ENCODE data around the gene TSPAN14. TPM values are rescaled to one million over a fixed set of nuclear protein-coding genes. Genes with fewer than 3 reads are reported as not detected.
A peak's percentile ranks its signal among the peaks of the same experiment; 100 is the strongest.
"Not testable (repeated sequence)": the region's sequence is repeated elsewhere in the genome, so short reads cannot be mapped to it uniquely, and the experiment has no call there.

Gene TSPAN14
- total RNA-seq, 1 donor from 2014 or later: 36.6 TPM

DNA sequence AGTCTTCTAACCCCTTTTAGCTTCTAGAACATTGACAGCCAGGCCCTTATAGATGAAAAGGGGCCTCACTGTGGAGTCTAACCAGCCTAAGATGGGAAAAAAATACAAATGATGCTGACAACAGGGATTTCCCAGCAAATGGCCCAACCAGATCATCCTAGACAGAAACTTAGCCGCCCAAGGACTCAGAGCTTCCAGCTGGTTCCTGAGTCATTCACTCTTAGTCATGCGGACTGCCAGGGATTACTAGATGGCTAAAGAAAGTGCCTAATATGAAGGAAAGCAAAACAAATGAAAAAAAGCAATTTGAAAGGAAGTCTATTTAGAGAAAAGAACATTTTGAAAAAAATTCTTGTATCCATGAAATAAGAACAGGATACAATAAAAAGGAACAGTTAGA lies 23.7 kb downstream of the TSPAN14 start:
- DNase-seq (no peak), ATAC-seq (ENCODE audit: poor library complexity) (no peak)
- intact Hi-C loops (cut with DNase I): no loop called here

DNA sequence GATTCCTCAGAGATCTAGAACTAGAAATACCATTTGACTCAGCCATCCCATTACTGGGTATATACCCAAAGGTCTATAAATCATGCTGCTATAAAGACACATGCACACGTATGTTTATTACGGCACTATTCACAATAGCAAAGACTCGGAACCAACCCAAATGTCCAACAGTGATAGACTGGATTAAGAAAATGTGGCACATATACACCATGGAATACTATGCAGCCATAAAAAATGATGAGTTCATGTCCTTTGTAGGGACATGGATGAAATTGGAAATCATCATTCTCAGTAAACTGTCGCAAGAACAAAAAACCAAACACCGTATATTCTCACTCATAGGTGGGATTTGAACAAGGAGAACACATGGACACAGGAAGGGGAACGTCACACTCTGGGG lies 26.3 kb downstream of the TSPAN14 start:
- intact Hi-C loops (cut with DNase I); ATAC-seq (ENCODE audit: poor library complexity); DNase-seq: not testable (repeated sequence)

DNA sequence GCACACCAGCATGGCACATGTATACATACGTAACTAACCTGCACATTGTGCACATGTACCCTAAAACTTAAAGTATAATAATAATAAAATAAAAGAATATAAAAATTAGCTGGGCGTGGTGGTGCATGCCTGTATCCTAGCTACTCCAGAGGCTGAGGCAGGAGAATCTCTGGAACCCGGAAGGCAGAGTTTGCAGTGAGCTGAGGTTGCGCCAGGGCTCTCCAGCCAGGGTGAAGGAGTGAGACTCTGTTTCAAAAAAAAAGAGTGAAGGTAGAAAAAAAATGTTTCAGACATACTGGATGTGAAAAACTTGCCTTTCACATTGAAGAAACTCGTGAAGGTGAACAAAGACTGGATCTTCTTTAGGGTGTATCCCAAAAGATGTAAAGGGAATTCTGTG lies 26.7 kb downstream of the TSPAN14 start:
- ATAC-seq (ENCODE audit: poor library complexity): no peak
- intact Hi-C loops (cut with DNase I): no loop called here
- DNase-seq: no peak

DNA sequence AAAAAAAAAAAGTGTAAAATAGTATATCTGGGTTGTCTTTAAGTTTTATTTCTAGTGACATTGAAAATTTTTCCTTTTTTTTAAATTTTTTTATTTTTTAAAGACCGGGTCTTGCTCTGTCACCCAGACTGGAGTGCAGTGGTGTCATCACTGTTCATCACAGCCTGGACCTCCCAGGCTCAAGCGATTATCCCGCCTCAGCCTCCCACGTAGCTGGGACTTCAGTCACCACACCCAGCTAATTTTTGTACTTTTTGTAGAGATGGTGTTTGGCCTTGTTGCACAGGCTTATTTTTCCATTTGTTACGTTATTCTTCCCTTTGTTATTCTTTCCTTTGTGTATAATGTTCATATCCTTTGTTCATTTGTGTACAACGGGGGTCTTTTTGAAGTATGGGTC lies 30.1 kb downstream of the TSPAN14 start:
- intact Hi-C loops (cut with DNase I): no loop called here
- no peak for DNase-seq
- ATAC-seq (ENCODE audit: poor library complexity): no peak

DNA sequence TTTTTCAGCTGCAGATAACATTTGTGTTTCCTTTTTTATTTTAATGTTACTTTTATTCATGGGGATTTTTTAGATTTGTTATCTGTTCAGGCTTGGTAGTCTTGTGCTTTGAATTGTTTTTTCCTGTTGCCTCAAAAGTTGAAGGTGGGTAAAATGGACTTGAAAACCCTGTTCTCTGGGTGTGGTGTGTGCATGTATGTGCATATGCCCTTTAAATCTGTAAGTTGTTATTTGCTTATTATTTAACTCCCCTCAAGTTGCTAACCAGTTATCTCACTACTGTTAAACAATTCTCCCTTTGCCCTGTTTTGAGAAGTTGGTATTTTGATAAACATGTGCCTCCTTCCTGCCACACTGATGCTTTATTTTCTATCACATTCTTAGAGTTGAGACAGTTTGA lies 30.6 kb downstream of the TSPAN14 start:
- DNase-seq (no peak), ATAC-seq (ENCODE audit: poor library complexity) (no peak)
- intact Hi-C loops (cut with DNase I): no loop called here

DNA sequence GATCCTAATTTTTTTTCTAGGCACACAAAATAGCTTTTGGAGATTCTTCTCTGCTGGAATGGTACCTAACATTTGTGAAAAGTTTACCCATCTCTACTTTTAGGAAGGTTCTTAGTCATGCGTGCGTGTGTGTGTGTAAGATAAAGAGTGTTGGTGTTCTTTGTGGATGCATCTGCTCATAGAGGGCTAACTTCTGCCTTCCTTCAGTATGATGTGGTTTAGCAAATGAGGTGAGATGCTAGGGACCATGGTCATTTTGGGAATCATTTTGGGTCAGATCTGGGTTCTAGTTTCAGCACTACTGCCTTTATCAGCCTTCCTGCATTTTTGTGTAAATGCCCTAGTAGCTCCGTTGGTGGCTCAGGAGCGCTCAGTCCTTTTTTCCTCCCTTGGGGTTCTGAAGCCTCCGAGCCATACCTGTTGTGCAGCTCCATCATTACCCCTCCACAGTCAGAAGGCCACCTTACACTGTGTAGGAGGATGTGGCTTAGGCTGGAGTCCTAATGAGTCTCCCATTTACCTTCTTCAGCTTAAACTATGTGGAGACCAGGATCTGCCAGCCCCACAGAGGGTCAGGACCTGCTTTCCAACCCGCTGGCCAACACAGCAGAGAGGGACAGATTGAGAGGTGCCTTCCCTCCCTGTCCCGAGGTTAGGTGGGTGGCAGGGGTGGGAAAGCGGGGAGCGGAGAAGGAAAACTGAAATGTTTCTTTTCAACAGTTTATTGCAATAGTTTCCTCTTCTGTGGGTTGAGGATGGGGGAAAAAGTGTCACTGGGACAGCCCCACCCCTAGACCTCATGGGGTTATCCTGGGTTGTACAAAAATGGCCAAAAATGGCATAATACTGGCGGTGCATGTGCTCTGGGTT lies 31.2 kb downstream of the TSPAN14 start:
- ATAC-seq (ENCODE audit: poor library complexity) (peak; percentile 17), DNase-seq (no peak)
- intact Hi-C loops (cut with DNase I): no loop called here

DNA sequence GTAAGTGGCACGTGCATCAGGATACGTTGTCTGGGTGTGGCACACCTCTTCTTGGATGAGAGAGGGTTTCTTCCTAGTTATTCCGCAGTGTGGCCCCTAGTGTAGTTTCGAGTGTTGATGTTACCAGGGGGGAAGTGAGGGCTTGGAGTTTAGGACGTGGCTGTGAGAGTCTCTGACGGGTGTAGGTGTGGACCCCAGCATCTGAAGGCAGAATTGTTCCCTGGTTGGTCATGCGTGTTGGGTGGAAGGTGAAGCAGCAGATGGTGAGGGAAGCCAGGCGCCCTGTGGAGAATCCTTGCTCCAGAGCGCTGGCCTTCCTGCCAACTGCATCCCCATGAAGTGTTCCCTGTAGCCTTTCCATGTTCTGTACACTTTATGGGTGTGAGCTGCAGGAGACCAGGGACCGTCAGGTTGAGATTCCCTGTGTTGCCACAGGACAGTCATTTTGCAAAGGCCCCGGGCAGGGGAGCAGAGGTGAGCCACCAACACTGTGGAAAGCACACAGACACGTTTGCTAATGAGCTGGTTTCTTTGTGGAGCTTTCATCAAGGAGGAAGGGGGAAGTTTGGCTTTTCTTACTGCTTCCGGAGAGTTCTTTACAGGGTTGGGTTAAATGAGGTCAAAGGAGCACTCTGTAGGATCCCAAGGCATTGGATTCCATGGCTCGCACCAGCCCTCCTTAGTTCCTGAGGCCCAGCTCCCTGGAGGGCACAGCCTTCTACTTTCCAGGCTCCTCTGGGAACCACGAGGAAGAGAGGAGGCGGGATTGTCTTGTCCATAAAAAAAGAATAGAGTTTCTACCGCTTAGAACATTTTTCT lies 32.0 kb downstream of the TSPAN14 start:
- ATAC-seq (ENCODE audit: poor library complexity): peak; percentile 56
- DNase-seq: peak; percentile 40
- intact Hi-C loops (cut with DNase I): no loop called here

DNA sequence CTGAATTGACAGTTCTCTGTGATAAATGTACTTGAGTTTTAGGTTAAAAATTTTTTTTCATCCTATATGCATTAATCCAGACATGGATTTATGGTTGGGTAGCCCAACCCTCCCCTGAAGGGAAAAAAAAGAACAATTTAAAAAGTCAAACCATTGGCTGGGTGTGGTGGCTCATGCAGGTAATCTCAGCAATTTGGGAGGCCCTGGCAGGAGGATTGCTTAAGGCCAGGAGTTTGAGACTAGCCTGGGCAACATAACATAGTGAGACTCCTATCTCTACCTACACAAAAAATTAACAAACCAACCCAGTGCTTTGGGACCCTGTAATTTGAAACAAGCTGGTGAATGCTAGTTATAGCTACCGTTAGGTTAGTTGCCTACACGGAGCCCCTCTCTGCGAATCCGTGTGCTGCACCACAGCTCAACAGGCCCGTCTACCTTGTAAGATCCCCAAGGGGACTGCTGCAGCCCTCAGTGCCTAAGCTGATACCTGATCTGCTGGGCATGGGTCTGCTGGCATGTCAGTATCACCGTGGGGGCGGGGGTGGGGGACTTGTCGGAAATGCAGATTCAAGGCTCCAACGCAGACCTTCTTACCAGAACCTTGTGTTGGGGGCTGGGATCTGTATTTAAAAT lies 32.8 kb downstream of the TSPAN14 start:
- no peak for ATAC-seq (ENCODE audit: poor library complexity)
- intact Hi-C loops (cut with DNase I): no loop called here
- no peak for DNase-seq

DNA sequence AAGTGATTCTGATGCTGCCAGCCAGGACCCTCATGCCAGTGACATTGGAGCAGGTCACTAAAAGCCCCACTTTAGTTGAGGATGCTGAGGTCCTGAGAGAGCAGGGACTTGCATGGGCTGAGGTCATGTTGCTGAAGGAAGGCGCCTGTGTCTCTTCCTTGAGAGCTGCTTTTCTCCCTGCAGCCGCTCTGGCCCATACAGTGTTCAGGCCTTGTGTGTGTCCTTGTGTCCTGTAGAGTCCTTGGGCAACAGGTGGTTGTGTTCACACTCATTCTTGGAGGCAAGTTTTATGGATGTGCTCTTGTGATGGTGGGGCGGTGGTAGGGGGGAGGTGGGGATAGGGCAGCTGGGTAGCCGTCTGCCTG lies 33.3 kb downstream of the TSPAN14 start:
- no peak for ATAC-seq (ENCODE audit: poor library complexity)
- intact Hi-C loops (cut with DNase I): no loop called here
- no peak for DNase-seq

DNA sequence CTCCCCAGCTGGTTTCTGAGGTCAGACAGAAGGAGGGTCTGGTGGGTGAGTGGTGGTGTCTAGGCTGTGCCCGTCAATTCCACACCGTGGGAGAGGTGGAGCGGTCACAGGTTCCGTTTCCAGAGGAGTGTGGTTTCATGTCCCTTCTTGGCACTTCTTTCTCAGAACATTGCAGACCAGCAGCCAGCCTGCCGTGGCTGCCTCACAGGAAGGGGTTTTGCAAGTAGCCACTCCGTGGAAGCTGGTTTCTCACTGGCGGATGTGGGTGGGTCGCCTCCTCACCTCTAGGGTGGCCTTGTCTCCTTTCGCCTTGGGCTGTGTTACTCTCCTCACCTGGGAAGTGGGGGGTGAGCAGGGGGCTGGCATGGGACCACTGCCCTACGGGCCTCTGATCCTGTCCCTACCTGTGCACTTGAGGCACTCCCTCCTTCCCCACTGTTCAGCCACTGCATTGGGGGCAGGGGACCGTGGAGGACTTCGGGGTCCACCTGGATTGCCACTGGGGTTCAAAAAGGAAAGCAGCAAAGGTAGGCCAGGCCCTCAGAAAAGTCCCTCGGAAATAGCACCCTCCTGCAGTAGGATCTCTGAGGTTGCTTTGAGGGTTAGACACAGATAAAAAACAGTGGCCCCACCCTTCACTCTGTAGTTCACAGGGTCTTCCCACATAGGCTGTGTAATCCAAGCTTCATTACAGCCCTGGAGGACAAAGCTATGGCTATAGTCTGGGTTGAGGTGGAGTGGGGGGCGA lies 33.9 kb downstream of the TSPAN14 start:
- ATAC-seq (ENCODE audit: poor library complexity): peak; percentile 9

DNA sequence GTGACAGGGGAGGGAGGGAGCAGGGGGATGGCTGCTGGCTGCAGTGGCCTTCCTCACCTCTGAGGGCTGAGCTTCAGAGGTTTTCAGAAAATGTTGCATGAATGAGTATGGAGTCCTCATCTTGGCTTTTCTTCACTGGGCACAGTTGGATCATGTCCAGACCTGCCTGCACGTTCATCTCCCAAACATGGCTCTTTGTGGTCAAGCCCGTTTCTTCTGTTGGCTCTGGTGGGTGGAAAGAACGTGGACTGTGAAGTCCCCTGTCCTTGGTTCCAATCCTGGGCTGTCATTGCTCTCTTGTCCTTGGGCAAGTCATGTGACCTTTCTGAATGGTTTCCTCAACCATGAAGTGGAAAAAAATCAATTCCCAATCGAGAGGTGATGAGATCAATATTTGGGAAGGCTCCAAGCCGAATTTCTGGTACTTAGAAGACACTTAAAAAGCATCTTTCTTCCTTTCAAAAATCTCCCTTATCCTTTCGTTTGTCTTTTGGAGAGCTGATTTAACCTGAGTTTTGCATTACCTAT lies 34.5 kb downstream of the TSPAN14 start:
- intact Hi-C loops (cut with DNase I): no loop called here
- DNase-seq (no peak), ATAC-seq (ENCODE audit: poor library complexity) (no peak)

More for the DNA sequence above, 33.9 kb downstream of the TSPAN14 start:
- intact Hi-C loops (cut with DNase I): no loop called here
- DNase-seq: peak; percentile 74

DNA sequence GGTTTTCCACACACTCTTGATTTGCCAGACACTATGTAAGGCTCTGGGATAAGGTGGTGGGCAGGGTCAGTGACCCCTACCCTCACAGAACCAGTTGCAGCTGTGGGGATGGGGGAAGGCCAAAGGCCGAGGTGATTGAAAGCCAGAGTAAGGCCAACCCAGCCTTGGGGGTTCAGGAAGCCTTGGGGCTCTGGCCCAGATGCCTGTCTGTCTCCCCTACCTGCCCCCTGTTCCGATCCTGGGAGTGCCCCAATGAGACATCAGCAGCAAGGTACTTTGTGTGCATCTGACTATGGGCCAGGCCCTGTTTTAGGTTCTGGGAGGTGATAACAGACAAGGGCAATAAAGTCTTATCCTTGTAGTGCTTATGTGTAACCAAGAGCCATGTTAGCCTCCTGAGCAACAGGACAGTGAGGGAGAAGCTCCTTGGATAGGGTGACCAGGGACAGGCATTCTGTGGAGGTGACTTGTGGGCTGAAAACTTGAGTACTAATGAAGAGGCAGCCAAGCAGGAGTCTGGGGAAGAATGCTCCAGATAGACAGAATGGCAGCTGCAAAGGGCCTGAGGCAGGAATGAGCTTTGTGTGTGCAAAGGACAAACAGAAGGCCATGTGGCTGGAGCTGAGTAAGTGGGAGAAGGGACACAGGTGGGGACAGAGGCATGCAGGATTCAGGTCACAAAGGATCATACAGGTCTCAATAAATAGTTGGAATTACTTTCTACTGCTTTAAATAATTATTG lies 35.4 kb downstream of the TSPAN14 start:
- DNase-seq: no peak
- intact Hi-C loops (cut with DNase I): no loop called here
- no peak for ATAC-seq (ENCODE audit: poor library complexity)

DNA sequence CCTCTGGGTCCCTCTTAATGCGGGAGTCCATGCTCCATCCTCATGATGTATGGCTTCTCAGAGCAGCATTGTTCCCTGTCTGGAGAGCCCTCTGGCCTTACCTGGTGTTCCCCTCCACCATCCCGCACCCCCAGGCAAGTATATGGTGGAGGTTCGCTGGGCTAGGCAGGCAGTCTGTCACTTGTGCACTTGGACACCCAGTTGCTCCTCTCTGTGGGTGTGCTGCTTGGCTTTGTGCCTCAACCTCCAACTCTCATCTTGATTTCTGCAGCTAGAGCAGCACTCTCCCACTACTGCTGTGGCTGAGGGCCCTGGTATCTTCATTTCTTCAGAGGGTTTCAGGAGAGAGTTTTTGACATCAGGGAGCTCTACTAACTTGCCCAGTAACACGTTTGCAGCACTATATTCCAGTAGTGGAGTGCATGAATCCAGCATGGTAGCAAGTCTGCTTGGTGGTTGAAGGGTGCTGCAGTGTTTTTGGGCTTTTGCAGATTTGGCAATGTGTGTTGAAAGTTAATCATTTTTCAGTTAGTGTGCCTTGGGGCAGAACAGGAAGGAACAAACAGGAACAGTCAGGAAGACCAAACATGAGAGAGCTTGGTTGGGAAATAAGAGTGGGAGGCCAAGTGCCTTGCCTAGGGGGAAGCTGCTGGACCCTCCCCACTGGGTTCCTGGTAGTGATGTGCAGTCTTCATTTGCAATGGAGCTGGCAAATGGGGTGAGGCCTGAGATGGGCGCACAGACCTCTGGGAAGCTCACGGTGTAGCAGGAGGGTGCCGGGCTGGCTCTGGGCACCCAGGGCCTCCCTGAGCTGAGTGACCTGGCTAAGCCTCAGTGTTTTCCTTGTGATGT lies 37.4 kb downstream of the TSPAN14 start:
- ATAC-seq (ENCODE audit: poor library complexity) (peak; percentile 50), DNase-seq (peak; percentile 61)
- intact Hi-C loops (cut with DNase I): no loop called here

DNA sequence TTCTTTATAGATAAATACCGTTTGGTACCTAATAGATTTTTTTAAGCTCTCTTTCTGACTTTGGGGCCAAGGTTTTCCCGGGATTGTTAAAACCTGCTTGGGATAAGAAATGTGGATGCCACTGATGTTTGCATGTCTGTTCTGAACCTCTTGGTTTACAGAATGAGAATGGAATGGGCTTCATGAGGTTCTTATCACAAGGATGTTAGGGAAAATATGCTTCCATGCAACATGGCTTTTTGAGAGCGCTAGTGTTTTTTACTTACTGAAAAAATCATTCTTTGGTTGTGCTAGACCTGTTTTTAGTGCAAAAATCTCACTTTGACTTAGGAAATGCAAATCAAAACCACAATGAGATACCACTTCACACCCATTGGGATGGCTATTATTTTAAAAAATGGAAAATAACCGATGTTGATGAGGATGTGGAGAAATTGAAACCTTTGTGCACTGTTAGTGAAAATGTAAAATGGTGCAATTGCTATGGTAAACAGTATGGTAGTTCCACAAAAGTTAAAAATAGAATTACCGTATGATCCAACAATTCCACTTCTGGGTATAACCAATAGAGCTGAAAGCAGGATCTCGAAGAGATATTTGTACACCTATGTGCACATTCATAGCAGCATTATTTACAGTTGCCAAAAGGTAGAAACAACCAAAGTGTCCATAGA lies 38.9 kb downstream of the TSPAN14 start:
- ATAC-seq (ENCODE audit: poor library complexity) (no peak), DNase-seq (no peak)
- intact Hi-C loops (cut with DNase I): no loop called here

DNA sequence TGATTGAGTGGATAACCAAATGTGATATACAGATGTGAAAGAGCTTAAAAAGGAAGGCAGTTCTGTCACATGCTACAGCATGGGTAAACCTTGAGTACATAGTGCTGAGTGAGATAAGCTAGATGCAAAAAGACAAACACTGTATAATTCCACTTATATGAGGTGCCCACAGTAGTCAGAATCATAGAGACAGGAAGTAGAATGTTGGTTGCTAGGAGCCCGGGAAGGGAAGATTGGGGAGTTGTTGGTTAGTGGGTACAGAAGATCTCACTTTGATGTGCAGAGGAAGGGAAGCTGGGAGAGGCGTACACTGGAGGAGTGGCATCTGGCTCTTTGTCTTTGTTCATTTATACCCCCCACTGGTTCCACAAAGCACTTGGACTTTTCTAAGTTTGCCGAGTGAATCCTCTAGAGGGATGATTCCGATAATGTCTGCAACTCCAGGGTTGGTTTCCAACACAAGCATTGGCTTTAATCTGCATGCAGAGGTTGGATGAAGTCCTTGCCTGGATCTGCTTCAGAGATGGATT lies 39.5 kb downstream of the TSPAN14 start:
- intact Hi-C loops (cut with DNase I): no loop called here
- DNase-seq (no peak), ATAC-seq (ENCODE audit: poor library complexity) (peak; percentile 29)

DNA sequence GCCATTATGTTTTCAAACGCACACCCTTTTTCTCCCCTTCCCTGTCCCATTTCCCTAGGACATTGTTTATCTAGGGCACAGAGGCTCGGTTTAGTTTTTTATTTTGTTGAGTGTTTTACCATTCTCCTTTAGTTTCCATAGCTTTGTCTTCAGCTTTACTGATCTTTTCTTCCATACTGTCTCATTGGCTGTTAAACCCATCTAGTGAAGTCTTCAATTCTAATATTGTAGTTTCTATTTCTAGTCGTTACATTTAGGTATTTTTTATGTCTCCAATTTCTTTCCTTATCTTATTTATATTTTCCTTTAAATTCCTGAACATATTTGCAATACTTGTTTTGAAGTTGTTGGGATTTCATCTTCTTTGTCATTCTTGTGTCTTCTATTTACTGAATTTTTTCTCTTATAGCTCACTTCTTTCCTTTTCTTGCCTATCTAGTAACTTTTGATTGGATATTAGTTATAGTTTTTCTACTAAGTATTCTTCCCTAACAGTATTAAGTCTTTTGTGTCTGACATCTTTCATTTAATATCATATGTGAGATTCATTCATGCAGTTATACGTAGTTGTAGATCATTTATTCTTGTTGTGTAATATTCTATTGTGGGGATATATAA lies 42.6 kb downstream of the TSPAN14 start:
- no peak for DNase-seq
- ATAC-seq (ENCODE audit: poor library complexity): no peak
- intact Hi-C loops (cut with DNase I): no loop called here

Measured in Right ventricle myocardium superior (tissue), 1 donor.